NB4 (cell line): Measurements from ENCODE around the gene SPATA21.

Experiments used
- DNase-seq: peaks from one replicate; pipeline ENCODE4 v3.0.0; 2010; ENCODE audit warnings: low read depth
- H3K4me3 ChIP-seq: one replicate; pipeline ENCODE4 v1.5.1; 2011; ENCODE audit warnings: mild to moderate bottlenecking, low read depth, low read length, moderate library complexity
- CTCF ChIP-seq: IDR thresholded peaks from one replicate; pipeline ENCODE4 v1.5.1; 2012; ENCODE audit warnings: low read depth, low read length
- MAX ChIP-seq: IDR thresholded peaks from 2 replicates; pipeline ENCODE4 v1.6.1; 2011; ENCODE audit warnings: low read depth, low read length
- MYC ChIP-seq: IDR thresholded peaks from 2 replicates; pipeline ENCODE4 v1.6.1; 2011; ENCODE audit warnings: low read depth, low read length
- POLR2A ChIP-seq: IDR thresholded peaks from 2 replicates; pipeline ENCODE4 v1.6.1; 2011; ENCODE audit warnings: mild to moderate bottlenecking; ENCODE audit not compliant: insufficient read length; ENCODE audit errors: extremely low read depth

SPATA21 gene

GRCh38 chr1:16438516-16438915, 1.3 kb upstream of the SPATA21 start:
- no peak for TF ChIP-seq CTCF
- TF ChIP-seq POLR2A, result no peak
- no peak overlapping the region for H3K4me3 ChIP-seq
- no peak for DNase-seq

GRCh38 chr1:16434501-16434900, 2.7 kb downstream of the SPATA21 start:
- no peak overlapping the region for H3K4me3 ChIP-seq
- TF ChIP-seq MYC, result no peak
- no peak for TF ChIP-seq MAX
- TF ChIP-seq POLR2A, result no peak
- TF ChIP-seq CTCF, result no peak
- no peak for DNase-seq

- no peak for TF ChIP-seq CTCF
- TF ChIP-seq MYC, result no peak
- no peak for TF ChIP-seq POLR2A
- TF ChIP-seq MAX, result no peak
- H3K4me3 ChIP-seq, result no peak overlapping the region
- no peak for DNase-seq
Observed at GRCh38 chr1:16434007-16434406, 3.2 kb downstream of the SPATA21 start.

GRCh38 chr1:16433030-16433429, 4.2 kb downstream of the SPATA21 start:
- H3K4me3 ChIP-seq, result no peak overlapping the region
- no peak for TF ChIP-seq MAX
- TF ChIP-seq CTCF, result no peak
- no peak for TF ChIP-seq MYC
- TF ChIP-seq POLR2A, result no peak
- peak; percentile 27 for DNase-seq

GRCh38 chr1:16430606-16431005, 6.6 kb downstream of the SPATA21 start:
- no peak overlapping the region for H3K4me3 ChIP-seq
- TF ChIP-seq MAX (no peak), CTCF (no peak), MYC (no peak), POLR2A (no peak)
- DNase-seq, result peak; percentile 36
